GM18508 (cell line): ENCODE measurements around the gene FBXO2.

Experiments
- ATAC-seq: cut with Tn5 transposase; IDR thresholded peaks from one replicate; pipeline ENCODE4 v1.9.1; 2021; ENCODE audit warnings: moderate number of reproducible peaks; ENCODE audit not compliant: insufficient read depth, unreplicated experiment

The FBXO2 gene

DNA sequence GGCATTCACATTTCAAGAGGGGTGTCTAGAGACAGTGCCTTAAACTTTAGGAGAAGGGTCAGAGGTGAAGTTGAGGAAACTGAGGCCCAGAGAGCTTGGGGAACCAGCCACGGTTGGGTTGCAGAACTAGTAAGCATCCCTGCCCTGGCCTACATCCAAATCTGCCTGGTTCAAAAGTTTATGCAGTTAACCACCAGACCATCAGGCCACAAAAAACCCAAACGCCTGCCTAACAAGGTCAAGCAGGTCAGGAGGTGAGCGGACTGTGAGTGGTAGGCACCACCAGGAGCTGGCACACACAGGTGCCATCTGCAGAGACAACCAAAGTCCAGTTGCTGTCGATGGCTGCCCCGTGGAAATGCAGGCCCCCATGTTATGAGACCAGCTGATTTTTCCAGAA, 51.2 kb downstream of the FBXO2 start:
- no peak for ATAC-seq

GRCh38 chr1:11602424-11602823, 51.8 kb downstream of the FBXO2 start:
- ATAC-seq: no peak

- no peak for ATAC-seq
Observed at GRCh38 chr1:11600836-11601235, 53.4 kb downstream of the FBXO2 start.

- ATAC-seq: no peak
Observed at GRCh38 chr1:11599891-11600576, 54.2 kb downstream of the FBXO2 start.

DNA sequence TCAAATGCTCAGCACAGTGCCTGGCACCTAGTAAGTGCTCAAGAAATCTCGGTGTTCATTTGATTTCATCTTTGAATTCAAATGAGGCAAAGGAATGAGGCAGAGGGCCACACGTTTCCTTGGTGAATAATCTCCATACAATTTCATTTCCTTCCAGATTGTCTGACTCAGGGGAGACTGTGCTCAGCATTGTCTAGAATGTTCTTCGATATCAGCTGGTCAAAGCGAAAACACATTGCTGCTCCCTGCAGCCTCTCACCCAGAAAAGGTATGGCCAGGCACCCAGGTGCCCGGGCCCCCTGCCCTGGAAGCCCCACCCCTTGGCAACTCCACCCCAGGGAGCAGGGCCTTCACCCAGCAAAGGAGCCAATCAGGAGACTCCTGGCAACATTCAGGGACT, 55.8 kb downstream of the FBXO2 start:
- ATAC-seq: no peak
